Body of pancreas (tissue), 4 donors: ENCODE measurements around the gene NKX1-1. TPM values are rescaled to one million over a fixed set of nuclear protein-coding genes. Genes with fewer than 3 reads are reported as not detected.
A peak's percentile ranks its signal among the peaks of the same experiment; 100 is the strongest.

Experiments
- ATAC-seq: fragments of 150-250 bp; one replicate; pipeline ENCODE4 v1.9.1; 2016
- DNase-seq, 4 donors: peaks; one replicate each; pipeline ENCODE4 v3.0.0-alpha.2; 2019
- H3K27ac ChIP-seq, 4 donors: fragments of 200-600 bp; sonication (generic); 1 replicate in 3 of 4; 2 replicates in 1 of 4; pipeline versions ENCODE4 v1.5.1 to v1.6.1; 2016 to 2019; ENCODE audit warnings: mild to moderate bottlenecking in 1 of 4, mixed read lengths in 1 of 4, moderate library complexity in 1 of 4
- H3K27me3 ChIP-seq, 2 donors: fragments of 200-600 bp; sonication (generic); one replicate each; pipeline ENCODE4 v1.6.0; 2016; ENCODE audit warnings: mild to moderate bottlenecking in 1 of 2
- H3K36me3 ChIP-seq, 2 donors: fragments of 200-600 bp; sonication (generic); replicated peaks in 1 of 2; 2 replicates each; pipeline ENCODE4 v1.5.1; 2016; ENCODE audit warnings: low read depth in 2 of 2; ENCODE audit not compliant: insufficient read depth in 1 of 2
- H3K4me1 ChIP-seq: fragments of 200-600 bp; sonication (generic); one replicate; pipeline ENCODE4 v1.6.0; 2016
- H3K4me3 ChIP-seq, 2 donors: fragments of 200-600 bp; sonication (generic); 1 replicate in 1 of 2; 2 replicates in 1 of 2; pipeline ENCODE4 v1.5.1; 2016 to 2019
- H3K9me3 ChIP-seq, 3 donors: fragments of 200-600 bp; sonication (generic); 1 replicate in 2 of 3; 2 replicates in 1 of 3; pipeline ENCODE4 v1.5.1; 2016
- CTCF ChIP-seq, 7 experiments: fragments of 450-650 bp in 4 of 7; fragments of 200-600 bp in 3 of 7; sonication (generic) in 3 of 7; IDR thresholded peaks; one replicate each; pipeline ENCODE4 v1.5.1; 2016 to 2019; ENCODE audit warnings: antibody characterized with exemption in 7 of 7
- POLR2A ChIP-seq, 3 donors: fragments of 450-650 bp; IDR thresholded peaks; one replicate each; pipeline ENCODE4 v1.6.1; 2016; ENCODE audit warnings: antibody characterized with exemption in 3 of 3, mild to moderate bottlenecking in 2 of 3
- WGBS, 2 donors: methylation state at CpG; one replicate each; pipeline ENCODE4 v1.1.5; 2017; 5-methylcytosine and 5-hydroxymethylcytosine counted together
- intact Hi-C: fragments of 100-400 bp; cut with DNase I; formaldehyde crosslinking; loops from one replicate; pipeline ENCODE4 v1.15.1; 2023
- total RNA-seq, 2 donors: library from RNA; depleted of rRNA; stranded (reverse); fragments of >200 nt; gene quantifications; one replicate each; pipeline ENCODE4 v1.1.0, GENCODE V29; 2016

The NKX1-1 gene
- total RNA-seq, 2 donors from 2014 or later: not detected

DNA sequence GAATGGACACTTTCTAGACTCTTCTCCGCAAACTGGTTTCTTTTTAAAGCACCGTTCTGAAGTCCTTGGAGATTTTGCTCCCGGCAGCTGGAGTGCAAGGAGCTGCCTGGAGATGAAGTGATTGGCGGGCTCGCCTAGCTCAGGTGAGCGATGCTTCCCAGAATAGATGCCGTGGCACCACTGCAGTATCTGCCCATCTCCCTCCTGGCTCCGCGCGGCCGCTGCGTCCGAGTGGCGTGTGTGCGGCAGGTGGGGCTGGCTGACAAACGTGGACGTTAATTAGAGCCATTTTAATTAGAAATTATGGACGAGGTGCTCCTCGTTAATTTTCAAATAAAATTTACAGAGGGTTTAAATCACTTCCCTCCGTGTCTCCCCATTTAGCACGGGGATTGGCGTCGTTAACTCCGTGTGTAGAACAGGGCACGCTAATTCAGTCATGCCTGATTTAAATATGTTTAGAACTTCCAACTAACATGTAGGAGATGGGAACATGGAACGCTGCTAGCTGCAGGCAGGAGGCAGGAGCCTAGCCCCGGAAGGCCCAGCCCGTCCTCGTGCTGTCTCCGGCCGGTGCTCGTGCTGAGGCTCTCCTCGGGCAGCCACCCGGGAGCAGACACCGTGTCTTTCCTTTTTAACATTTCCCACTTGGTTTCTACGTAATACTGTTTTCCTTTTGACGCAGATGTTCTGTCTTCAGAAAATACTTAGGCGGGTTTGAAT is 47.7 kb downstream of the NKX1-1 start:
- intact Hi-C loops: loop anchor here (5.0 to 10.0 kb wide), 2 partner anchors 154 to 266 kb away; no protein-coding TSS in a partner anchor
- Histone ChIP-seq H3K9me3 (no peaks in the 10 kb centered on the region), H3K4me3 (no peak overlapping the region), H3K4me1 (no peaks in the 10 kb centered on the region), H3K27ac (no peak overlapping the region), H3K27me3 (no peaks in the 10 kb centered on the region), H3K36me3 (peaks cover 0 to 7% of the 10 kb centered on the region in 2 donors)
- no peak for ATAC-seq
- DNase-seq: no peak
- TF ChIP-seq POLR2A (IDR thresholded peaks at IDR 0.05) (no peak), CTCF (IDR thresholded peaks at IDR 0.05) (no peak)
- 93 to 95% methylated on average over 33 to 38 of the region's 38 CpGs for whole genome bisulfite sequencing, 2 donors

DNA sequence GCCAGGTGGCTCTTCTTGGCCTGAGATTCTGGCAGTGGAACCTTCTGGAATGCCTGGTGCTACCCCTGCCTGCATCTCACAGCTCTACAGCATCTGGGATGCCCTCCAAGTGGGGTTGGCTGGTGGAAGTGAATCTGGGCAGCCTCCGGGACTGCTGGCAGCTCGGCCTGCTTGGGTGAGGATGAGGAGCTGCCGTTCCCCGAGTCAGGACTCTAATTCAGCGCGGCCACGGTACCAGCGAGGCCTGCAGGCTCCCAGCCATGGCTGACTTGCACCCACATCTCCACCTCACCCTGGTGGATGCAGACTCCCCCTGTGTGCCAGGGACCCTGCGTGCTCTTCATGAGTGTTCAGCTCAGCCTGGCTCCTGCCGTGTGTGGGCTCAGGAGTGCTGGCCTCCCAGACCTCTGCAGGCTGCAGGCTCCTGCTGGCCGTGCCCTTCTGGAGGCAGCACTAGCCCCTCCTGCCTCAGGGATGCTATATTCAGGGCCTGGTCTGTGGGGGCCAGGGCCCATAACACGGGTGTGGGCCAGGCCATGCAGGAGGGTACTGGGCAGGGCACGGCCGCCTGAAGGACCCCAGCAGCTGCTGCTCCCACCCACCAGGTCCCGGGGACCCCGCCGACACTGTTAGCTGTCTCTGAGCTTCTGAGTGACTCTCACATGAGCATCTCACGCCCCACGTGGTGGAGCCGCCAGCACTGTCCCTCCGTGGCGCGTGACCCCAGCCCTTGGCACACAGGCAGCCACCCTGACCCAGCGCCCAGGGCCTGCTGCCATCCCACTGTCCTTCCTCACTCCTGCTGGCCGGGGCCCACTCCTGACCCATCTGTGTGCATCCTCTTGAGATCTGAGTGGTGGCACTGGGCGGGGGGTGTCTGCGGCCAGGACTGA is 48.6 kb downstream of the NKX1-1 start:
- Histone ChIP-seq H3K9me3 (no peaks in the 10 kb centered on the region), H3K27ac (no peak overlapping the region), H3K27me3 (no peaks in the 10 kb centered on the region), H3K4me1 (no peaks in the 10 kb centered on the region), H3K36me3 (peaks cover 0 to 7% of the 10 kb centered on the region in 2 donors), H3K4me3 (no peak overlapping the region)
- TF ChIP-seq POLR2A (IDR thresholded peaks at IDR 0.05) (no peak), CTCF (IDR thresholded peaks at IDR 0.05) (no peak)
- ATAC-seq (no peak), DNase-seq (no peak)
- 91 to 100% methylated on average over 3 to 24 of the region's 27 CpGs for WGBS, 2 donors
- intact Hi-C loops: loop anchor here (5.0 to 10.0 kb wide), 2 partner anchors 155 to 267 kb away; no protein-coding TSS in a partner anchor

DNA sequence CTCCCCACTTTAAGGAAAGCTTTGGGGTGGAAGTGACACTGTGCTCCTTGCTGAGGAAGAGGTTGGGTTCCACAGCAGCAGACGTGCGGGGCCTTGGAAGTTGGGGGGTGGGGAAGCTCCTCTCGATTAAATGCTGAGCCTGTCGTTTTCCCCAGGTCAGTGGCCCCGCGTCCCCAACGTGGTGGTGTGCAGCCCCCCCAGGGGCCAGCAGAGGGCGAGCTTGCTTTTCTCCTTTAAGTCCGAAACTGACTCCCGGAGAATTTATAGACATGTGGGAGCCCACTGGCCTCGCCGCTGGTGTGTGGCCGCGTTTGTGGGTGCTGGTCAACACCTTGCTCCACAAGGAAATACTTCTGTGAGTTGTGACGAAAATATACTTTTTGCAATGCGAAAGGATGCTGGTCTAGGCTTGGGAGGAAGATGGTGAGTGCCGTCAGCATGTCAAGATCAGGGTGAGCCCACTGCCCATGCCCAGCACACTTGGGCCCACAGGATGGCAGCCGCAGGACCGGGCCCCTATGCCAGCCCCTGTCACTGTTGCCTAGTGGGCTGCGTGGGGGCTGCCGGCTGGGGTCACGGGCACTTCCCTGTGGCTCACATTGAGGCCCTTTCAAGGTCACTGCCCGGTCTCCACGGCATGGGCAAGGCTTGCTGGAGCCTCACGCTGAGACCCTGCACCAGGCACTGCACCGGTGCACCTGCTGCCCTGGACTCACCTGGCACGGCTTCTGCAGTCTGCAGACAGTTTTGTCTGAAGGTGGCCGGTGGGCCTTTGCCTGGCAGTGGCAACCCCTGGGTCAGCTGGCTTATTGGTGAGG is 49.9 kb downstream of the NKX1-1 start:
- no peak overlapping the region for H3K27ac ChIP-seq
- H3K36me3 ChIP-seq: peaks cover 0 to 7% of the 10 kb centered on the region in 2 donors
- WGBS, 2 donors: 40 to 60% methylated on average over 16 to 28 of the region's 28 CpGs
- intact Hi-C loops: loop anchor here (5.0 to 10.0 kb wide), 2 partner anchors 156 to 268 kb away; no protein-coding TSS in a partner anchor
- ATAC-seq: no peak
- peak; percentile 60 to 75 (median 64) for DNase-seq
- peaks cover 8% of the 10 kb centered on the region for H3K4me1 ChIP-seq
- no peaks in the 10 kb centered on the region for H3K27me3 ChIP-seq
- H3K4me3 ChIP-seq: no peak overlapping the region
- H3K9me3 ChIP-seq: no peaks in the 10 kb centered on the region
- TF ChIP-seq POLR2A (IDR thresholded peaks at IDR 0.05) (no peak), CTCF (IDR thresholded peaks at IDR 0.05) (peak; percentile 62 to 79 (median 68))

DNA sequence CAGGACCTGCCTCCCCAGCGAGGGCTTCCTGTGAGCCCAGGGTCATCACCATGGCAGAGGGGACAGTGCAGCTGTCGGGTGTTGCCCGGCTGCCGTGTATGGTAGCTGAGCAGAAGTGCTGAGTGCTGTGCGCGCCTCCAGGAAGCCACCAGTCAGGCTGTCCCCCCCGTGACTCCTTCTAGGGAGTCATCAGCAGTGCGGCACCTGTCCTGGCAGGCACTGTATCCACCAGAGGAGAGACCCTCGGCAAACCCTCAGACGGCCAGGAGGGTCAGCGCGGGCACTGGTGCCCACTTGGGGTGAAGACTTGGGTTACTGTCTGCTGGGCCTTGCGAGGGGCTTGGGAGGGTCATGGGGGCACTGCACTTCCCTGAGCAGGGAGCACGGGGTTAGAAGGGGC is 50.9 kb downstream of the NKX1-1 start:
- intact Hi-C loops: loop anchor here (5.0 to 10.0 kb wide), 2 partner anchors 157 to 269 kb away; no protein-coding TSS in a partner anchor
- WGBS, 2 donors: 90% methylated on average over 2 to 10 of the region's 14 CpGs

More for the DNA sequence above, 50.9 kb downstream of the NKX1-1 start:
- peaks cover 8% of the 10 kb centered on the region for H3K4me1 ChIP-seq
- no peaks in the 10 kb centered on the region for H3K9me3 ChIP-seq
- peaks cover 0 to 7% of the 10 kb centered on the region in 2 donors for H3K36me3 ChIP-seq
- H3K27me3 ChIP-seq: no peaks in the 10 kb centered on the region
- H3K4me3 ChIP-seq: no peak overlapping the region
- ATAC-seq (no peak), DNase-seq (no peak)
- TF ChIP-seq POLR2A (IDR thresholded peaks at IDR 0.05) (no peak), CTCF (IDR thresholded peaks at IDR 0.05) (no peak)
- no peak overlapping the region for H3K27ac ChIP-seq
